DOHH2 (cell line): ENCODE results near the gene LRRC46.

Experiments used
- H3F3A ChIP-seq: fragments of 200-600 bp; sonication (generic), shearing (Covaris generic); 2 replicates; pipeline ENCODE4 v1.6.0; 2016; ENCODE audit warnings: antibody characterized with exemption, mild to moderate bottlenecking; ENCODE audit not compliant: control insufficient read depth, insufficient read depth
- H3K27ac ChIP-seq: fragments of 200-600 bp; sonication (generic); 2 replicates; pipeline ENCODE4 v1.5.1; 2014; ENCODE audit warnings: low read depth, mild to moderate bottlenecking, low read length, moderate library complexity
- H3K27me3 ChIP-seq: fragments of 200-600 bp; sonication (generic); 2 replicates; pipeline ENCODE4 v1.6.1; 2014; ENCODE audit warnings: mild to moderate bottlenecking, low read length, mixed read lengths; ENCODE audit not compliant: control insufficient read depth
- H3K36me3 ChIP-seq: fragments of 200-600 bp; sonication (generic); 2 replicates; pipeline ENCODE4 v1.6.1; 2014; ENCODE audit warnings: mild to moderate bottlenecking, low read length, moderate library complexity, mixed read lengths; ENCODE audit not compliant: control insufficient read depth
- H3K4me1 ChIP-seq: fragments of 200-600 bp; sonication (generic); 2 replicates; pipeline ENCODE4 v1.6.1; 2014; ENCODE audit warnings: mild to moderate bottlenecking, low read length, mixed read lengths; ENCODE audit not compliant: control insufficient read depth
- H3K4me2 ChIP-seq: fragments of 200-600 bp; sonication (generic); 2 replicates; pipeline ENCODE4 v1.6.0; 2014; ENCODE audit warnings: mild to moderate bottlenecking, low read length, moderate library complexity
- H3K4me3 ChIP-seq: fragments of 200-600 bp; sonication (generic); 2 replicates; pipeline ENCODE4 v1.5.1; 2014; ENCODE audit warnings: mild to moderate bottlenecking, low read length, mixed read lengths
- H3K79me2 ChIP-seq: fragments of 200-600 bp; sonication (generic); 2 replicates; pipeline ENCODE4 v1.6.1; 2014; ENCODE audit warnings: mild to moderate bottlenecking, low read length, mixed read lengths; ENCODE audit not compliant: control insufficient read depth
- H3K9me2 ChIP-seq: fragments of 200-600 bp; sonication (generic); replicated peaks from 2 replicates; pipeline ENCODE4 v1.6.1; 2014; ENCODE audit warnings: mild to moderate bottlenecking, low read length, mixed read lengths; ENCODE audit not compliant: control insufficient read depth
- H3K9me3 ChIP-seq: fragments of 200-600 bp; sonication (generic); 2 replicates; pipeline ENCODE4 v1.6.1; 2014; ENCODE audit warnings: antibody characterized with exemption, low read length, mixed read lengths; ENCODE audit not compliant: control insufficient read depth, insufficient read depth
- H4K20me1 ChIP-seq: fragments of 200-600 bp; sonication (generic); 2 replicates; pipeline ENCODE4 v1.6.0; 2014; ENCODE audit warnings: low read depth, mild to moderate bottlenecking, antibody characterized with exemption, low read length, moderate library complexity; ENCODE audit not compliant: control insufficient read depth, insufficient read depth
- CTCF ChIP-seq: fragments of 200-600 bp; sonication (generic); IDR thresholded peaks from one replicate; pipeline ENCODE4 v1.5.1; 2014; ENCODE audit warnings: antibody characterized with exemption, mild to moderate bottlenecking, low read depth, low read length; ENCODE audit not compliant: poor library complexity, severe bottlenecking
- EZH2phosphoT487 ChIP-seq: fragments of 200-600 bp; sonication (generic); IDR thresholded peaks from 2 replicates; pipeline ENCODE4 v1.6.1; 2017; ENCODE audit warnings: borderline replicate concordance, mild to moderate bottlenecking, antibody characterized with exemption, low read length, moderate library complexity, mixed read lengths

Gene LRRC46

GRCh38 chr17:47856830-47857229 lies 25.4 kb downstream of the LRRC46 start:
- TF ChIP-seq CTCF (no peak), EZH2phosphoT487 (no peak)
- H3K27ac ChIP-seq = no peak overlapping the region
- no peak overlapping the region for H3K4me3 ChIP-seq
- peaks cover 59% of the 10 kb centered on the region for H3K27me3 ChIP-seq
- no peaks in the 10 kb centered on the region for H3K4me1 ChIP-seq
- no peak overlapping the region for H3K4me2 ChIP-seq
- H3K9me2 ChIP-seq = no peaks in the 10 kb centered on the region
- no peaks in the 10 kb centered on the region for H3K79me2 ChIP-seq
- H4K20me1 ChIP-seq = no peaks in the 10 kb centered on the region
- H3K9me3 ChIP-seq = no peaks in the 10 kb centered on the region
- H3F3A ChIP-seq = no peaks in the 10 kb centered on the region
- no peaks in the 10 kb centered on the region for H3K36me3 ChIP-seq

DNA sequence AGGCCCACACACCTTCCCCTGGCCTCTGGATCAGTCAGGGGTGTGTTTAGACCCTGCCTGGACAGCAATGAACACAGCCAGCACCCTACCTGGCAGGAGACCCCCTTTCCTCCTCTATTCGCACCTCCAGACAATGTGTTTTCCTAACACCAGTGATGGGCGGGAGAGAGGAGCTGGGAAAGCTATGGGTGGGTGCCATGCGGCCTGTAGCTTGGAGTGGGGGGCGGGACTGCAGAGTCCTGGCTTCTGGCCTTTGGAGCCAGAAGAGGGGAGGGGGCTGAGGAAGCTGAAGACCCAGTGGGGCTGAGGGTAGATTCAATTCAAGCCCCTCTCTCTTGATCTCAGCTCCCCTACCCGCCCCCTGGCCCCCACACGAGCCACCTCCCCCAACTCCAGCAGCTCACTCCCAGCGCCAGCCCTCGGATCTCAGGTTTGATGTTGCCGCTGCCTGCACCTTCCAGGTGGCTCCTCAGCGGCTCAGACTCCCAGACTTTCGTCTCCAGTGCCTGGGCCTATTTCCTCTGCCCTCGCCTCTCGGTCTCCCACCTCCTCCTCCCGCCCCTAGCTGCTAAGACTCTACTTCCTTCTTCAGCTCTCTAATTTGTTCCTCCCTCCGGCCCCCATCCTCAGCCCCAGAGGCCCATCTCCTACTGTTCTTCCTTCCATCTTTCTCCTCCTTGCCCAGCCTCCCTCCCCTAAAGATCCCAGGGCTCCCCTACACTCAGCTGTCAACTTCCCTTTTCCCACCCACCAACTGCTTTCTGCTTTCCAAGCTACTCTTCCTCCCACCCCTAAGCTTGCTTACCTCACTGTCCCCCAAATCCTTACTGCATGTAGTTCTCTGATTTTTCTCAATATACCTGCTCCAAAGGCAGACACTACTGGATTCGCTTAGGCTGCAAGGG lies 26.3 kb downstream of the LRRC46 start:
- H3K4me2 ChIP-seq = no peak overlapping the region
- H3K27ac ChIP-seq = no peak overlapping the region
- H3K4me1 ChIP-seq = no peaks in the 10 kb centered on the region
- H3K9me2 ChIP-seq = no peaks in the 10 kb centered on the region
- peaks cover 49% of the 10 kb centered on the region for H3K27me3 ChIP-seq
- H3K9me3 ChIP-seq = no peaks in the 10 kb centered on the region
- no peaks in the 10 kb centered on the region for H3K79me2 ChIP-seq
- H3K36me3 ChIP-seq = no peaks in the 10 kb centered on the region
- no peak for TF ChIP-seq CTCF
- TF ChIP-seq EZH2phosphoT487 = no peak
- no peaks in the 10 kb centered on the region for H4K20me1 ChIP-seq
- H3F3A ChIP-seq = no peaks in the 10 kb centered on the region
- no peak overlapping the region for H3K4me3 ChIP-seq

GRCh38 chr17:47860386-47860785 lies 28.9 kb downstream of the LRRC46 start:
- Histone ChIP-seq H3K9me3 (no peaks in the 10 kb centered on the region), H3K27me3 (peaks cover 23% of the 10 kb centered on the region)

More at GRCh38 chr17:47860386-47860785, 28.9 kb downstream of the LRRC46 start:
- TF ChIP-seq EZH2phosphoT487 (no peak), CTCF (no peak)
- no peaks in the 10 kb centered on the region for H3K36me3 ChIP-seq
- H3K9me2 ChIP-seq = no peaks in the 10 kb centered on the region
- H3K27ac ChIP-seq = no peak overlapping the region
- no peaks in the 10 kb centered on the region for H3F3A ChIP-seq
- no peaks in the 10 kb centered on the region for H3K79me2 ChIP-seq
- H3K4me2 ChIP-seq = no peak overlapping the region
- H3K4me1 ChIP-seq = no peaks in the 10 kb centered on the region
- no peak overlapping the region for H3K4me3 ChIP-seq
- H4K20me1 ChIP-seq = no peaks in the 10 kb centered on the region
